Hepatocyte (in vitro differentiated cells): ENCODE measurements around the gene ZSCAN25. TPM values are rescaled to one million over a fixed set of nuclear protein-coding genes. Genes with fewer than 3 reads are reported as not detected.

Experiments used
- DNase-seq: peaks from one replicate; pipeline ENCODE4 v3.0.0-alpha.2; 2016; ENCODE audit warnings: low spot score
- H2AFZ ChIP-seq: fragments of 200-600 bp; sonication (generic); 2 replicates; pipeline ENCODE4 v1.6.0; 2016; ENCODE audit warnings: antibody characterized with exemption, mild to moderate bottlenecking
- H3K27ac ChIP-seq: fragments of 200-600 bp; sonication (generic); 2 replicates; pipeline ENCODE4 v1.5.1; 2016; ENCODE audit warnings: mild to moderate bottlenecking
- H3K27me3 ChIP-seq: fragments of 200-600 bp; sonication (generic); 2 replicates; pipeline ENCODE4 v1.6.1; 2016
- H3K36me3 ChIP-seq: fragments of 200-600 bp; sonication (generic); replicated peaks from 2 replicates; pipeline ENCODE4 v1.5.1; 2016; ENCODE audit warnings: low read depth; ENCODE audit not compliant: insufficient read depth
- H3K4me1 ChIP-seq: fragments of 200-600 bp; sonication (generic); 2 replicates; pipeline ENCODE4 v1.5.1; 2016; ENCODE audit warnings: mild to moderate bottlenecking, moderate library complexity; ENCODE audit not compliant: insufficient read depth
- H3K4me2 ChIP-seq: fragments of 200-600 bp; sonication (generic); 2 replicates; pipeline ENCODE4 v1.6.0; 2016
- H3K4me3 ChIP-seq: fragments of 200-600 bp; sonication (generic); 2 replicates; pipeline ENCODE4 v1.5.1; 2016; ENCODE audit warnings: mild to moderate bottlenecking
- H3K79me2 ChIP-seq: fragments of 200-600 bp; sonication (generic); 2 replicates; pipeline ENCODE4 v1.6.0; 2017; ENCODE audit warnings: mild to moderate bottlenecking
- H3K9me2 ChIP-seq: fragments of 200-600 bp; sonication (generic); replicated peaks from 2 replicates; pipeline ENCODE4 v1.6.0; 2017; ENCODE audit warnings: mild to moderate bottlenecking; ENCODE audit not compliant: insufficient read depth
- H3K9me3 ChIP-seq: fragments of 200-600 bp; sonication (generic); 2 replicates; pipeline ENCODE4 v1.5.1; 2016; ENCODE audit warnings: low read depth, mild to moderate bottlenecking
- H4K20me1 ChIP-seq: fragments of 200-600 bp; sonication (generic); 2 replicates; pipeline ENCODE4 v1.6.0; 2016; ENCODE audit warnings: mild to moderate bottlenecking; ENCODE audit not compliant: insufficient read depth, poor library complexity, severe bottlenecking
- CTCF ChIP-seq: fragments of 200-600 bp; sonication (generic); IDR thresholded peaks from 2 replicates; pipeline ENCODE4 v1.5.1; 2016; ENCODE audit warnings: antibody characterized with exemption, mild to moderate bottlenecking; ENCODE audit not compliant: poor library complexity
- EZH2 ChIP-seq: fragments of 200-600 bp; sonication (generic); IDR thresholded peaks from 2 replicates; pipeline ENCODE4 v1.6.1; 2016; ENCODE audit warnings: antibody characterized with exemption, mild to moderate bottlenecking, borderline replicate concordance
- EZH2phosphoT487 ChIP-seq: fragments of 200-600 bp; sonication (generic); IDR thresholded peaks from one replicate; pipeline ENCODE4 v1.6.1; 2018; ENCODE audit warnings: antibody characterized with exemption, mild to moderate bottlenecking, low read depth, moderate library complexity; ENCODE audit not compliant: unreplicated experiment, severe bottlenecking
- WGBS: methylation state at CpG from one replicate; pipeline ENCODE4 v1.1.6; 2016; ENCODE audit warnings: low lambda C conversion rate; ENCODE audit errors: missing lambda C conversion rate; 5-methylcytosine and 5-hydroxymethylcytosine counted together
- polyA plus RNA-seq: library from polyadenylated mRNA; unstranded; fragments of >200 nt; fragmentation: Nextera tagmentation; extraction: Ambion mirVana; gene quantifications from 2 replicates; pipeline ENCODE4 v1.2.1, GENCODE V29; 2016
- total RNA-seq: library from RNA; depleted of rRNA; stranded (reverse); fragments of >200 nt; gene quantifications from 2 replicates; pipeline ENCODE4 v1.2.3, GENCODE V29; 2014

ZSCAN25 gene
- total and polyA plus RNA-seq, 2 experiments from 2014 or later: 11.4 to 18.8 TPM

GRCh38 chr7:99588868-99589267 lies 27.9 kb upstream of the ZSCAN25 start:
- 96% methylated on average over 3 of the region's 3 CpGs for WGBS
- no peaks in the 10 kb centered on the region for H3K27me3 ChIP-seq
- no peaks in the 10 kb centered on the region for H3K9me3 ChIP-seq
- H3K79me2 ChIP-seq: no peaks in the 10 kb centered on the region
- H3K27ac ChIP-seq: no peak overlapping the region
- no peaks in the 10 kb centered on the region for H3K36me3 ChIP-seq
- no peak overlapping the region for H3K4me3 ChIP-seq
- TF ChIP-seq EZH2: no peak
- no peak for TF ChIP-seq CTCF
- no peak for TF ChIP-seq EZH2phosphoT487
- no peak overlapping the region for H2AFZ ChIP-seq
- no peak overlapping the region for H3K4me2 ChIP-seq
- no peaks in the 10 kb centered on the region for H4K20me1 ChIP-seq
- no peaks in the 10 kb centered on the region for H3K4me1 ChIP-seq
- no peaks in the 10 kb centered on the region for H3K9me2 ChIP-seq
- DNase-seq: no peak

DNA sequence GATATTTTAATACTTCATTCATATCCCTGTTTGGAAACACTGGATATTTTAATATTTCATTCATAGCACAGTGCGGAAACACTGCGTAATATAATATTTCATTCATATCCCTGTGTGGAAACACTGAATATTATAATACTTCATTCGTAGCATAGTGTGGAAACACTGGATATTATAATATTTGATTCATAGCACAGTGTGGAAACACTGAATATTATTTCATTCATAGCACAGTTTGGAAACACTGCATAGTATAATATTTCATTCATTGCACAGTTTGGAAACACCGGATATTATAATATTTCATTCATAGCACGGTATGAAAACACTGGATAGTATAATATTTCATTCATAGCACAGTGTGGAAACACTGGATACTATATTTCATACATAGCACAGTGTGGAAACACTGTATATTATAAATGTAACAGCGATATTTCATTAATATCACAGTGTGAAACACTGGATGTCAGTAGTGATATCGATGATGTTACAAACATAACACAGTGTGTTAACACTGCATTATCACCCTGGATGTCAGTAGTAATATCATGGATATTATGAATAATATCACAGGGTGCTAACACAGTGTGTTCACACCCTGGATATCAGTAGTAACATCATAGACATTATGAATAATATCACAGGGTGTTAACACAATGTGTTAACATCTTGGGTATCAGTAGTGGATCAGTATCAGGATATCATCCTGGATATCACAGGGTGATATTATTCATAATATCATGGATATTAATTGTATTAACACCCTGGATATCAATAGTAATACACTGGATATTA lies 21.6 kb upstream of the ZSCAN25 start:
- WGBS: 84% methylated on average over 7 of the region's 7 CpGs
- no peaks in the 10 kb centered on the region for H3K79me2 ChIP-seq
- no peaks in the 10 kb centered on the region for H3K27me3 ChIP-seq
- H2AFZ ChIP-seq: no peak overlapping the region
- no peak overlapping the region for H3K27ac ChIP-seq
- H3K4me2 ChIP-seq: no peak overlapping the region
- TF ChIP-seq EZH2 (no peak), EZH2phosphoT487 (no peak), CTCF (no peak)
- no peak for DNase-seq
- no peaks in the 10 kb centered on the region for H3K4me1 ChIP-seq
- H3K36me3 ChIP-seq: no peaks in the 10 kb centered on the region
- no peaks in the 10 kb centered on the region for H3K9me3 ChIP-seq
- no peaks in the 10 kb centered on the region for H3K9me2 ChIP-seq
- no peak overlapping the region for H3K4me3 ChIP-seq
- H4K20me1 ChIP-seq: no peaks in the 10 kb centered on the region

DNA sequence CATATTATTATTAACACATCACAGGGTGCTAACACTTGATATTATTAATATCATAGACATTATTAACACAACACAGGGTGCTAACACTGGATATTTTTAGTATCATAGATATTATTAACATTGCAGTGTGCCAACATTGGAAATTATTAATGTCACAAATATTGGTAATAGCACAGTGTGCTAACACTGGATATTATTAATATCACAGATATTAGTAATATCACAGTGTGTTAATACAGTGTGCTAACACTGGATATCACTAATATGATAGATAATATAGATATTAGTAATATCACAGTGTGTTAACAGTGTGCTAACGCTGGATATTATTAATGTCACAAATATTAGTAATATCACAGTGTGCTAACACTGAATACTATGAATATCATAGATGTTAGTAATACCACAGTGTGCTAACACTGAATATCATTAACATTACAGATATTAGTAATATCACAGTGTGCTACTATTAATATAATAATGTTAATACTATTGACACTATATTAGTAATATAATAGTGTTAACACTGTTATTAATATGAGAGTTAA lies 20.3 kb upstream of the ZSCAN25 start:
- no peaks in the 10 kb centered on the region for H3K79me2 ChIP-seq
- 91% methylated on average over 1 of the region's 1 CpG for WGBS

More for the DNA sequence above, 20.3 kb upstream of the ZSCAN25 start:
- no peak for TF ChIP-seq EZH2phosphoT487
- TF ChIP-seq CTCF: no peak
- TF ChIP-seq EZH2: no peak
- Histone ChIP-seq H3K9me2 (no peaks in the 10 kb centered on the region), H4K20me1 (no peaks in the 10 kb centered on the region), H3K9me3 (no peaks in the 10 kb centered on the region), H3K27me3 (no peaks in the 10 kb centered on the region), H2AFZ (no peak overlapping the region), H3K4me1 (no peaks in the 10 kb centered on the region), H3K4me3 (no peak overlapping the region), H3K4me2 (no peak overlapping the region), H3K36me3 (no peaks in the 10 kb centered on the region), H3K27ac (no peak overlapping the region)
- DNase-seq: no peak
